NK-92 (cell line): ENCODE data around the gene KRT75.
"Not testable (repeated sequence)": the region's sequence is repeated elsewhere in the genome, so short reads cannot be mapped to it uniquely, and the experiment has no call there.

Source experiments
- DNase-seq: peaks from one replicate; lab custom pipeline; 2025; ENCODE audit not compliant: unreplicated experiment; lab: John Stamatoyannopoulos, UW

The KRT75 gene

GRCh38 chr12:52417740-52418139 is 16.4 kb downstream of the KRT75 start:
- DNase-seq, result no peak

- DNase-seq, result no peak
Measured at GRCh38 chr12:52416795-52417194, 17.4 kb downstream of the KRT75 start.

GRCh38 chr12:52415870-52416750 is 18.1 kb downstream of the KRT75 start:
- no peak for DNase-seq

GRCh38 chr12:52414936-52415335 is 19.2 kb downstream of the KRT75 start:
- no peak for DNase-seq

GRCh38 chr12:52413782-52414345 is 20.3 kb downstream of the KRT75 start:
- no peak for DNase-seq

- DNase-seq, result no peak
Measured at GRCh38 chr12:52413202-52413601, 21.0 kb downstream of the KRT75 start.

GRCh38 chr12:52411815-52412214 is 22.4 kb downstream of the KRT75 start:
- DNase-seq, result no peak

- not testable (repeated sequence) for DNase-seq
Measured at GRCh38 chr12:52410589-52411248, 23.5 kb downstream of the KRT75 start.

- DNase-seq, result no peak
Measured at GRCh38 chr12:52407918-52408317, 26.3 kb downstream of the KRT75 start.

- DNase-seq, result no peak
Measured at GRCh38 chr12:52405922-52406385, 28.2 kb downstream of the KRT75 start, which contains the start of gene KRT82. TSS of gene KRT82 (minus strand) at chr12:52406335. CDS start at chr12:52406277, 58 bp downstream.

GRCh38 chr12:52404951-52405350 is 29.2 kb downstream of the KRT75 start:
- DNase-seq, result no peak

- DNase-seq, result no peak
Measured at GRCh38 chr12:52403561-52403960, 30.6 kb downstream of the KRT75 start.

- DNase-seq, result no peak
Measured at GRCh38 chr12:52402873-52403540, 31.2 kb downstream of the KRT75 start.

GRCh38 chr12:52402377-52402776 is 31.8 kb downstream of the KRT75 start:
- DNase-seq, result no peak

GRCh38 chr12:52401926-52402325 is 32.2 kb downstream of the KRT75 start:
- DNase-seq, result no peak

- no peak for DNase-seq
Measured at GRCh38 chr12:52401526-52401925, 32.6 kb downstream of the KRT75 start.

GRCh38 chr12:52400906-52401305 is 33.3 kb downstream of the KRT75 start:
- no peak for DNase-seq

GRCh38 chr12:52399756-52400155 is 34.4 kb downstream of the KRT75 start:
- no peak for DNase-seq

GRCh38 chr12:52398176-52398575 is 36.0 kb downstream of the KRT75 start:
- DNase-seq, result no peak

- no peak for DNase-seq
Measured at GRCh38 chr12:52396656-52397055, 37.5 kb downstream of the KRT75 start.

- DNase-seq, result no peak
Measured at GRCh38 chr12:52395761-52396434, 38.3 kb downstream of the KRT75 start.
